Effector memory CD4-positive, alpha-beta T cell (primary cell): Measurements from ENCODE around the gene STC2.

ENCODE experiments used
- DNase-seq, 3 donors: peaks; one replicate each; pipeline ENCODE4 v3.0.0-alpha.2; 2020
- H3K27ac ChIP-seq: 2 replicates; pipeline ENCODE4 v1.7.0; 2013; ENCODE audit warnings: mild to moderate bottlenecking, low read length, moderate library complexity; ENCODE audit not compliant: insufficient read depth, poor library complexity, severe bottlenecking
- H3K27me3 ChIP-seq: replicated peaks from 2 replicates; pipeline ENCODE4 v1.7.0; 2013; ENCODE audit warnings: mild to moderate bottlenecking, low read length; ENCODE audit not compliant: insufficient read depth, control insufficient read depth, poor library complexity, severe bottlenecking
- H3K36me3 ChIP-seq: 2 replicates; pipeline ENCODE4 v1.7.0; 2013; ENCODE audit warnings: mild to moderate bottlenecking, low read length, moderate library complexity; ENCODE audit not compliant: control insufficient read depth, insufficient read depth
- H3K4me1 ChIP-seq: 2 replicates; pipeline ENCODE4 v1.7.0; 2013; ENCODE audit warnings: low read length, mild to moderate bottlenecking; ENCODE audit not compliant: control insufficient read depth, insufficient read depth, poor library complexity, severe bottlenecking
- H3K4me3 ChIP-seq: 2 replicates; pipeline ENCODE4 v1.7.0; 2013; ENCODE audit warnings: low read length, low read depth, mild to moderate bottlenecking; ENCODE audit not compliant: insufficient read depth, poor library complexity, severe bottlenecking
- H3K9me3 ChIP-seq: 2 replicates; pipeline ENCODE4 v1.7.0; 2013; ENCODE audit warnings: mild to moderate bottlenecking, low read length, moderate library complexity; ENCODE audit not compliant: control insufficient read depth

STC2 gene

DNA sequence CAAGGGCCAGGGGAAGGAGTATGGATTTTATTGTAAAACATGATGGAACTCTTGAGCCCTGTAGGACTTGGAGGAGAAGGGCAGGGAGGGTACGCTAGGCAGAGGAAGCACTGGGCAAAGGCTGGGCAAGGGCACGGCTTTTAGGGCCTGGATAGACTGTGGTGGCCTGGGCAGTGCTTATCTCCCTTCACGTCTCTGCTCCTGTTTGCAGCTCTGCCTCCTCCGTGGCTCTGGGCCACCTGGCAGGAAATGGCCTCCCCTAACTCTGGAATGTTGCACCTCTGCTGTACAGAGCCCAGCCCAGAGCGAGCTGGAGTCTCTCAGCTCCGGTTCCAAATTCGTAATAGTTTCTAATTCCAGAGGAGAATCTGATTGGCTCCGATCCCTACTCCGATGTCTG lies 12.2 kb upstream of the STC2 start:
- Histone ChIP-seq H3K36me3 (no peaks in the 10 kb centered on the region), H3K9me3 (no peaks in the 10 kb centered on the region), H3K4me3 (no peak overlapping the region), H3K4me1 (no peaks in the 10 kb centered on the region), H3K27me3 (no peaks in the 10 kb centered on the region), H3K27ac (no peak overlapping the region)
- DNase-seq = no peak

DNA sequence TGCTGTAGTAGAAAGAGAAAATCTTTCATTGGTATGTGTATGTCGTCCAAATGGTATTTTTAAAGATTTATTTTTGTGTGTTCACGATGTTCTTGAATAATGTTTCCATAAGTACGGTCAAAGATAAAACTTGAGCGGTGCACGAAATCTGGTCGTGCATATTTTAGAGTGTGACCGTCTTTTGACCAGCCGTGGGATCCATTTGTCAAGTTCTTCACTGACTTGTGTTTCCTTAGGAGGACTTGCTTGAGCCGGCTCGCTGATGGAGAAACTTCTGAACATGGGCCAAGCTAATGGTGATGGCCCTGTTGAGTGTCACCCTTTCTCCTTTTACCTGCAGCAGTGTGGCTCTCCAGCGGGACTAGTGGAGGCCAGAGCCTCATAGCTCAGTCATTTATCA lies 11.1 kb upstream of the STC2 start:
- DNase-seq = no peak
- Histone ChIP-seq H3K27me3 (no peaks in the 10 kb centered on the region), H3K36me3 (no peaks in the 10 kb centered on the region), H3K4me1 (no peaks in the 10 kb centered on the region), H3K9me3 (no peaks in the 10 kb centered on the region), H3K27ac (no peak overlapping the region), H3K4me3 (no peak overlapping the region)

DNA sequence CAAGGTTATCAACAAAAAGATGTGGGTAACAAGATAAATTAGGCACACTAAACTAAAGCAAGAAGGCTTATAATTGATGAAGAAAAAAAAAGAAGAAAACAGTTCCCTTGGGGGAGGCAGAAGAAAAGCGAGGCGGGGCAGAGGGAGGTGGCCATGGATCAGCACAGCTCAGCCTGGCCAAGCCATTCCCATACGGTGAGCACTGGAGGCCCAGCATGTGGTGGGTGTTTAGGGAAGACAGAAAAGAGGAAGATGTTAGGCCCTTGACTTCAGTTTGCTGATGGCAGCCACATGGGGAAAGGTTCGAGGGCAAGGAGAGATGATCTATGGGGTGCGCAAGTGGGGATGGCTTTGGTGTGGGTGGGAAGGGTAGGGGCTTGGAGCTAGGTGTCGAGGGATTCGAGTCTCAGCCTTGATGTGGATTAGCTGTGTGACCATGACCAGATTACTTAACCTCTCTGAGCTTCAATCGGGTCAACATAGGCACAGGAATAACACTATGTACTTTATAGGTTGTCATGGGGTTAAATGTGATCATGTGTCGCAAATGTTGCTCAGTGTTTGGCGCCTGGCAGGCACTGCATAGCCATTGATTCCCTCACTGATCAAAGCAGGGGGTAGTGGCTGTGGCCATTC lies 10.3 kb upstream of the STC2 start:
- no peak for DNase-seq
- Histone ChIP-seq H3K36me3 (no peaks in the 10 kb centered on the region), H3K4me1 (no peaks in the 10 kb centered on the region), H3K4me3 (no peak overlapping the region), H3K9me3 (no peaks in the 10 kb centered on the region), H3K27me3 (no peaks in the 10 kb centered on the region), H3K27ac (no peak overlapping the region)

DNA sequence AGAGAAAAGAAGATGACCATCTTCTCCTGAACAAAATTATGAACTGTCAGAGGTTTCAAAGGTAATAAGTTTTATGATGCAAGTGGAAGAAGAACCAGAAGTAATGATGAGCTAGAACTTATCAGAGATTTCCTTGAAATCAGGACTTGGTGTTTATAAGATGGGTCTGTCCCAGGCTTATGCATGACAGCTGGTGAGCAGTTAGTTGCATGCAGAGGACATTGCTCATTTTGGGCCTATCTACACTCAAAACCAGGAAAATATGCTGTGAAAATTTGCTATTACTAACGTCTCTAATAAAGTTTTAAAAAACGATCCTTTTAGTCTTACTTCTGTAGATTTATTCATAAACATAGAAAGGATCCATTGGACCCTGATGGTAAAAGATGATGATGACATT lies 6.6 kb upstream of the STC2 start:
- DNase-seq = no peak
- no peak overlapping the region for H3K27ac ChIP-seq
- H3K4me3 ChIP-seq = no peak overlapping the region
- H3K36me3 ChIP-seq = no peaks in the 10 kb centered on the region
- no peaks in the 10 kb centered on the region for H3K4me1 ChIP-seq
- no peaks in the 10 kb centered on the region for H3K9me3 ChIP-seq
- peaks cover 2% of the 10 kb centered on the region for H3K27me3 ChIP-seq

DNA sequence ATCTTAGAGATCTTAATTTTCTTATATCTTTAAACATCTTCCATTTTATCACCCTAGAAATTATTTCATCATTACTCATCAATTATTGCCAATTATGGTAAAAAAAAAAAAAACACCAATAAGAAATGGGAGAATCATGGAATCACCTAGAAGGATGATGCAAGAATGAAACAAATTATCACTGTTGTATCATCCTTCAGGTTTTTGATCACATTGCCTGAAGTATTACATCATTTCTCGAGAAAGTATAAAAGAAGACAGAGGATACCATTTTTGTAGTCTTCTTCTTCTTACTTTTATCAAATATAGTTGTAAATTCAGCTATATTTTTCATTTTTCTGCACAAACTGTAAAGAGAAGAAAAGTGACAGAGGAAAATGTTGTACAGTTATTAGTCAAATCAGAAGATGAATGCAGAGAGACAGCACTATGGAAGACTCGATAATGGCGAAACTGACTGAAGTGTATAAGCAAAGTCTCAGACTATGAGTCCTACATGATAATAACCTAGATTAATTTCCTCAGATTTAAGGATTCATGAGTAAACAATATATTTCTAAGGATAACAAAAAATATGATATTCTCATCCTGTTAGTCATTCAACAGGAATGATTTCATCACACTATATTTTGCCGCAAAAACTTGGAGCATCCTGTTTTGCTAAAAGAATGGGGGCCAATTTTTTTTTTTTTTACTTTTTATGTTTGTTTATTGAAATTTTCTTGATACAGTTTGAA lies 5.9 kb upstream of the STC2 start:
- peaks cover 5% of the 10 kb centered on the region for H3K27me3 ChIP-seq
- no peaks in the 10 kb centered on the region for H3K9me3 ChIP-seq
- H3K4me1 ChIP-seq = no peaks in the 10 kb centered on the region
- H3K4me3 ChIP-seq = no peak overlapping the region
- H3K27ac ChIP-seq = no peak overlapping the region
- no peak for DNase-seq
- H3K36me3 ChIP-seq = no peaks in the 10 kb centered on the region

DNA sequence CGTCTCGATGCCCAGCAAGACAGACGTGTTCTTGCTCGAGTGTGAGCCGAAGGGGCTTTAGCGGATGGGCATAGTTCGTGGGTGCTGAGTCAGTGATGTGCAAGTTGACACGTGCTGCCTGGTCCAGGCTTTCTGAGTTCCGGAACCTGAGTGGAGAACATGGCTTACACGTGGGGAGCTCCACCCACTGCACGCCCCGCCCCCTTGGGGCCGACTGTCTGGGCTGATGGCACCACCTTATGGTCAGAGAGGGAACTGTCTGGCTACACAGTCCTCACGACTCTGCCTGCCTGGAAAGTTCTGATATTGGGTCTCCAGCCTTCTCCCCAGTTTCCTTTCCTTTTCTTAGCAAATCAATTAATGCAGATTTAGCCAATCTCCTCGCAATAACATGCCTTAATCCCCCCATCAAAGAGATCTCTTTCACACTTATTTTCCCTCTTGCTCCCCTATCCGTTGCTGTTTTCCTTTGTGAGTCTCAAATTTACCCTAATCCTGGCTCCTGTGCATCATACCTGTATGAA lies 3.8 kb upstream of the STC2 start:
- Histone ChIP-seq H3K27ac (no peak overlapping the region), H3K36me3 (no peaks in the 10 kb centered on the region), H3K4me1 (peaks cover 3% of the 10 kb centered on the region), H3K27me3 (peaks cover 23% of the 10 kb centered on the region), H3K4me3 (no peak overlapping the region), H3K9me3 (no peaks in the 10 kb centered on the region)
- DNase-seq = peak; percentile 14 to 37 (median 15)

DNA sequence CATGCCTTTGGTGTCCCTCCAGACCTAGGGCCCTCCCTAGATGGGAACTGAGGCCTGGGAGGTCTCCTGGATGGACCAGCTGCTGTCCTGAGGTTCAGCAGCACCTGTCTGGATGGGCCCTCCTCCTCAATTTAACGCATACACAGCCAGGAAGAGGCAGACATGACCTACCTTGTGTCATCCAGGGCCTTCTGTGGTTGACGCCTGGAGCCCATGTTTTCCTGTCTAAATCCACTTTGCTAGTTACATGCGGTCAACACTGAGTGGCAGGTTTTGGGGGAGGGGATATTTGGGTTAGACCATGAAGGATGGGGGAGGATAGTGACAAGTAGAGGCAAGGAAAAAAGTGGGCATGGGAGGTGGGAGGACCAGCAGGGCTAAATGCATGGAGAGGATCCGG lies 3.1 kb upstream of the STC2 start:
- Histone ChIP-seq H3K36me3 (no peaks in the 10 kb centered on the region), H3K27me3 (peaks cover 31% of the 10 kb centered on the region), H3K9me3 (no peaks in the 10 kb centered on the region), H3K4me3 (no peak overlapping the region), H3K4me1 (peaks cover 3% of the 10 kb centered on the region), H3K27ac (no peak overlapping the region)
- DNase-seq = no peak

DNA sequence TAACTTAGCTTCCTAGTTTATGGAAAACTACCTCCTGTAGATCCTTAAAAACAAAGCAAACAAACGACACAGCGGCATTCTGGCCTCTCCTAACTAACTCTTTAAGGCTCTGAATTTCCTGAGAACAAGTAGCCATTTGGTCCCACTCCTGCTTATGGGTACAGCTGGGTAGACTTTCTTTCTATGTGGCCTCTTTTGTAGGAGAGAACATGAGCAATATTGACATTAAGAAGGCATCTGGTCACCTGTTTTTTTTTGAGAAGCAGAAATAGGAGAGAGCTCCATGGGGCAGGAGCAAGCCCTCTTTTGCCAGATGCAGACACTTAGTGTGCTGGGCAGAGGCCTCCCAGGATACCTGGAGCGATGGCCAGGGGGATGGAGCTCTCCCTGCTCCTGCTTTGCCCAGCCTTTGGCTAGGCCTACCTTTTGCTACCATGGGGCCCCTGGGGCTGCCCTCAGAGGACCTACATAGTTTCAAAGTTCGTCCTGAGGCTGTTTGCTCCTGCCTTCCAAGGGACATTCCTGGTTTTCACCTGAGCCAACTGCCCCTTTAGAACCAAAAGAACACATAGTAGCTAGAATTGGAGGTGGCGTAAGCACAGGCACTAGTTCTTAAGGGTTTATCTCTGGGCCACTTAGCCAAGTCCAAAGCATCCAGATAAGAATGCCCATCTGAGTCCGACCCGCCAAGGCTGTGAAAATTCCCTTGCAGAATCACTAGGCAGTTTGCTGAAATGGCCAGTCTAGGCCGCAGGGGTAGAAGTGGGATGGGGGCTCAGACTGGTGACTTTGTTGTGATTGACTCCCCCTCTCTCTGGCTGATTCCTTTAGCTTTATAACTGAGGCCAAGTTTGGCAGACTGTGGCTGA lies 2.4 kb upstream of the STC2 start:
- H3K9me3 ChIP-seq = no peaks in the 10 kb centered on the region
- no peak overlapping the region for H3K27ac ChIP-seq
- H3K4me3 ChIP-seq = no peak overlapping the region
- no peak for DNase-seq
- H3K36me3 ChIP-seq = no peaks in the 10 kb centered on the region
- H3K4me1 ChIP-seq = peaks cover 3% of the 10 kb centered on the region
- H3K27me3 ChIP-seq = peaks cover 31% of the 10 kb centered on the region

DNA sequence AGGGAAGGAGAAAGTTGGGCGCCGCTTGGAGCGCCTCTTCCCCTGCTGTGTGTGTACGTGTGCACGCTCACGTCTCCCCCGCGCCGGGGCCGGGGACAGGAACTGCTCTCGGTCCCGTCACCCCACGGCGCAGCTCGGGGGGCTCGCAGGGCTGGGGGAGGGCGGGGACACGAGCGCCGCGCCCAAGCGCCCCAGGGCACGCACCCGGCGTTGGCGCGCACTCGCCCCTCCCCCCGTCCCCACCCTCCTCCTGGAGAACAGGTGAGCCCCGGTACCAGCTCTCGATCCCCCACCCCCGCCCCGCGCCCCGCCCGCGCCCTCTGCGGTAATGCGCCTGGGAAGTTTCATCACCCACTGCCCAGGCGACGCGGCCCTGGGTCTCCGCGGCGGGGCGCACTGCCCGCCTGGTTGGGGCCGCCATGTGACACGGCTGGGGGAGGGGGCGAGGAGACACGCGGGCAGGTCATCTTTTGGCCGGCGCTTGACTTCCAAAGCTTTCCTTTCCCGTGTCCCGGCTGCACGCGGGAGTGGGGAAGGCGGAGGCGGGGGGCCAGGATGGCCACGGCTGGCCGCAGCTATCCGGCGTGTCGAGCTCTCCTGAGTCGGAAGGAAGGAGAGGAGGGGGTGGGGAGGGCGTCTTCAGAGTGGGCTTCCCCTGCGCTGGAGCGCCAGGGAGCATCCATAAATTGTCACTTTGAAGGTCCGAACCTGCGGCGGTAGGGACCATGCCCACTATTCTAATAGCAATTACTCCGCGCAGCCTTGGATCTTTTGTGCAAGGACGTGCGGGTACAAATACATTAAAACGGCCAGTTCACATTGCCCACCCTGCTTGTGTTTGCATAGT lies 1.5 kb upstream of the STC2 start:
- DNase-seq = no peak
- H3K4me3 ChIP-seq = no peak overlapping the region

More for the DNA sequence above, 1.5 kb upstream of the STC2 start:
- H3K27me3 ChIP-seq = peaks cover 31% of the 10 kb centered on the region
- H3K36me3 ChIP-seq = no peaks in the 10 kb centered on the region
- H3K4me1 ChIP-seq = peaks cover 3% of the 10 kb centered on the region
- no peaks in the 10 kb centered on the region for H3K9me3 ChIP-seq
- H3K27ac ChIP-seq = no peak overlapping the region
